ENCODE measurements around the gene RAB3A. TPM values are rescaled to one million over a fixed set of nuclear protein-coding genes. Genes with fewer than 3 reads are reported as not detected.

Gene RAB3A
- total RNA-seq, 1 donor from 2014 or later, result 3.1 TPM

DNA sequence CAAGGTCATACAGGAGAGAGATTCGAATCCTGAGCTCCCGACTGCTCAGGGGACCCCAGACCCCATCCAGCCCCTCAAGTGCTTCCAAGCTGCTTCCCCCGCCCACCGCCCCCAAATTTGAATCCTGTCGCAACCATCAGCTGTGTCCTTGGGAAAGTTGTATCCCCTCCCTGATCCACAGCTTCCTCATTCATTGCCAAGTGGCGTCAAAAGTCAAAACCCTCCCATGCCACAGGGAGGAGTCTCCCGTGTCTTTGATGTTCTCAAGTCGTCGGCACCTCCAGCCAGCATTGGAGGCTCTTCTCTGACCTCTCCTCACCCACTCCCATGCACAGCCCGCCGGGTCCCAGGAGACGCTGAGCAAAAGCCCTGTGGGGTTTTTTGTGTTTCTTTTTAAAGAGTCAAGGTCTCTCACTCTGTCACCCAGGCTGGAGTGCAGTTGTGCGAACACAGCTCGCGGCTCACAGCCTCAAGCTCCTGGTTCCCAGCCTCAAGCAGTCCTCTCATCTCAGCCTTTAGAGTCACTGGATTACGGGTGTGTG is 33.1 kb downstream of the RAB3A start:
- Mint-ChIP-seq H3K36me3 (ENCODE audit: low read depth, unreplicated experiment) (peaks cover 14% of the 10 kb centered on the region), H3K4me3 (ENCODE audit: unreplicated experiment) (no peak overlapping the region), H3K27me3 (ENCODE audit: unreplicated experiment) (peaks cover 5% of the 10 kb centered on the region), H3K9me3 (ENCODE audit: unreplicated experiment) (no peaks in the 10 kb centered on the region), H3K27ac (ENCODE audit: unreplicated experiment) (no peak overlapping the region), H3K4me1 (ENCODE audit: unreplicated experiment) (no peaks in the 10 kb centered on the region)
- no peak for DNase-seq (ENCODE audit: low spot score)
- TF ChIP-seq, protein P1, sequence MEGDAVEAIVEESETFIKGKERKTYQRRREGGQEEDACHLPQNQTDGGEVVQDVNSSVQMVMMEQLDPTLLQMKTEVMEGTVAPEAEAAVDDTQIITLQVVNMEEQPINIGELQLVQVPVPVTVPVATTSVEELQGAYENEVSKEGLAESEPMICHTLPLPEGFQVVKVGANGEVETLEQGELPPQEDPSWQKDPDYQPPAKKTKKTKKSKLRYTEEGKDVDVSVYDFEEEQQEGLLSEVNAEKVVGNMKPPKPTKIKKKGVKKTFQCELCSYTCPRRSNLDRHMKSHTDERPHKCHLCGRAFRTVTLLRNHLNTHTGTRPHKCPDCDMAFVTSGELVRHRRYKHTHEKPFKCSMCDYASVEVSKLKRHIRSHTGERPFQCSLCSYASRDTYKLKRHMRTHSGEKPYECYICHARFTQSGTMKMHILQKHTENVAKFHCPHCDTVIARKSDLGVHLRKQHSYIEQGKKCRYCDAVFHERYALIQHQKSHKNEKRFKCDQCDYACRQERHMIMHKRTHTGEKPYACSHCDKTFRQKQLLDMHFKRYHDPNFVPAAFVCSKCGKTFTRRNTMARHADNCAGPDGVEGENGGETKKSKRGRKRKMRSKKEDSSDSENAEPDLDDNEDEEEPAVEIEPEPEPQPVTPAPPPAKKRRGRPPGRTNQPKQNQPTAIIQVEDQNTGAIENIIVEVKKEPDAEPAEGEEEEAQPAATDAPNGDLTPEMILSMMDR (IDR thresholded peaks at IDR 0.05; ENCODE audit: unreplicated experiment), result no peak

DNA sequence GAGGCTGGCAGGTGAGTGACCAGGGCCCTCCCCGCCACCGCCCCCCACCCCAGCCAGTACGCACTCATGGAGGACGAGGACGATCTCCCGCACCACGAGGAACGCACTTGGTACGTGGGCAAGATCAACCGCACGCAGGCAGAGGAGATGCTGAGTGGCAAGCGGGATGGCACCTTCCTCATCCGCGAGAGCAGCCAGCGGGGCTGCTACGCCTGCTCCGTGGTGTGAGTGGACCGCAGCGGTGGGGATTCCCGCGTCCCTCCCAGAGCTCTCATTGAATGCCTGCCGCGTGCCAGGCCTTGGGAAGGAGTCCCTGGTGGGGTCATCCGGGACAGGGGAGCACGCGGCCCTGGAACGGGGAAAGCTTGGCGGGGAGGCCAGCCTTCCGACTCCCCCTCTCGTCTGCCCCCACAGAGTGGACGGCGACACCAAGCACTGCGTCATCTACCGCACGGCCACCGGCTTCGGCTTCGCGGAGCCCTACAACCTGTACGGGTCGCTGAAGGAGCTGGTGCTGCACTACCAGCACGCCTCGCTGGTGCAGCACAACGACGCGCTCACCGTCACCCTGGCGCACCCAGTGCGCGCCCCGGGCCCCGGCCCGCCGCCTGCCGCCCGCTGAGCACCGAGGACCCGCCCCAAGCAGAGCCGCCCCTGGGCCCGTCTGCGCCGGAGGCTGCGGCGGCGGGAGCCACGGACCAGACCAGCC is 35.0 kb downstream of the RAB3A start:
- TF ChIP-seq, protein P1 (IDR thresholded peaks at IDR 0.05; ENCODE audit: unreplicated experiment), result no peak
- no peak overlapping the region for H3K4me3 Mint-ChIP-seq (ENCODE audit: unreplicated experiment)
- H3K4me1 Mint-ChIP-seq (ENCODE audit: unreplicated experiment), result no peaks in the 10 kb centered on the region
- peaks cover 21% of the 10 kb centered on the region for H3K36me3 Mint-ChIP-seq (ENCODE audit: low read depth, unreplicated experiment)
- no peaks in the 10 kb centered on the region for H3K9me3 Mint-ChIP-seq (ENCODE audit: unreplicated experiment)
- H3K27me3 Mint-ChIP-seq (ENCODE audit: unreplicated experiment), result no peaks in the 10 kb centered on the region
- H3K27ac Mint-ChIP-seq (ENCODE audit: unreplicated experiment), result no peak overlapping the region
- DNase-seq (ENCODE audit: low spot score), result no peak

DNA sequence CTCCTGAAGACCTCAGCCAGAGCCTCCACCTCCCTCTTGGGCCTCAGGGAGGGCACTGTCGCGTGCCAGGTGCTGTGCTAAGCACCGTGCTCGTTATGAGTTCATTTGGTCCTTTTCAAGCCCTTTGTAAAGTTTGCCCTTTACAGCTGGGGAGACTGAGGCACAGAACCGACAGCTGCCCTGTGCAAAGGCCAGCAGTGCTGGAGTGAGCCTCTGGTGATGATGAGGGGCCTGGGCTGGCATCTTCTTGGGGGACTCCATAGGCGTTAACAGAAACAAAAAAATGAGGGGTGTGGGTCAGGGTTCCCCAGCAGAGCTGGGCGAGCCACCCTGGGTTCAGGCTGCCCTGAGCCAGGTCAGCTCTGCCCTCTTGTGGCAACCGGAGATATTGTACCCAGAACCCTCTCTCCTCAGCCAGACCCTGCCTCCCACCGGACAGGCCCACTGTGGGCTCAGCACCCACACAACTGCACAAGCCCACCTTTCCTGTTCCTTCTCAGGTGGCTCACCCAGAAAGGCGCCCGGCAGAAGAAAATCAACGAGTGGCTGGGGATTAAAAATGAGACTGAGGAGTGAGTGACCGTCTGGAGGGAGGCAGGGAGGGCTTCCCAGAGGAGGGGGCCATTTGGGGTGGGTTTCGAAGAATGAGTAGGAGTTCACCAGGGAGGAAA is 35.7 kb downstream of the RAB3A start:
- Mint-ChIP-seq H3K4me1 (ENCODE audit: unreplicated experiment) (no peaks in the 10 kb centered on the region), H3K36me3 (ENCODE audit: low read depth, unreplicated experiment) (peaks cover 26% of the 10 kb centered on the region), H3K27me3 (ENCODE audit: unreplicated experiment) (no peaks in the 10 kb centered on the region), H3K9me3 (ENCODE audit: unreplicated experiment) (no peaks in the 10 kb centered on the region), H3K4me3 (ENCODE audit: unreplicated experiment) (no peak overlapping the region), H3K27ac (ENCODE audit: unreplicated experiment) (no peak overlapping the region)
- DNase-seq (ENCODE audit: low spot score), result peak; percentile 68
- TF ChIP-seq, protein P1 (IDR thresholded peaks at IDR 0.05; ENCODE audit: unreplicated experiment), result peak; percentile 77

DNA sequence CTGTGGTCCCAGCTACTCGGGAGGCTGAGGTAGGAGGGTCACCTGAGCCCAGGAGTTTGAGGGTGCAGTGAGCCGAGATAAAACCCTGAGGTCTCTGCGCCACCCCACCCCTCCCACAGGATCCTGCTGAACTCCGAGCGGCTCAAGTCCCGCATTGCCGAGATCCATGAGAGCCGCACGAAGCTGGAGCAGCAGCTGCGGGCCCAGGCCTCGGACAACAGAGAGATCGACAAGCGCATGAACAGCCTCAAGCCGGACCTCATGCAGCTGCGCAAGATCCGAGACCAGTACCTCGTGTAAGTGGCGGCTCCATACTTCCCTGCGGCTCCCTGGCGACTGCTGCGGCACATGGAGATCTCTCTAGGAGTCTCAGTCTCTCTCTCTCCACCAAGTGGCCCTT is 36.8 kb downstream of the RAB3A start:
- H3K27me3 Mint-ChIP-seq (ENCODE audit: unreplicated experiment), result no peaks in the 10 kb centered on the region
- TF ChIP-seq, protein P1 (IDR thresholded peaks at IDR 0.05; ENCODE audit: unreplicated experiment), result no peak
- no peak overlapping the region for H3K27ac Mint-ChIP-seq (ENCODE audit: unreplicated experiment)
- H3K4me3 Mint-ChIP-seq (ENCODE audit: unreplicated experiment), result no peak overlapping the region
- H3K4me1 Mint-ChIP-seq (ENCODE audit: unreplicated experiment), result no peaks in the 10 kb centered on the region
- H3K36me3 Mint-ChIP-seq (ENCODE audit: low read depth, unreplicated experiment), result peaks cover 27% of the 10 kb centered on the region
- no peak for DNase-seq (ENCODE audit: low spot score)
- H3K9me3 Mint-ChIP-seq (ENCODE audit: unreplicated experiment), result no peaks in the 10 kb centered on the region
